ENCODE results near the gene PRKG1.

DNA sequence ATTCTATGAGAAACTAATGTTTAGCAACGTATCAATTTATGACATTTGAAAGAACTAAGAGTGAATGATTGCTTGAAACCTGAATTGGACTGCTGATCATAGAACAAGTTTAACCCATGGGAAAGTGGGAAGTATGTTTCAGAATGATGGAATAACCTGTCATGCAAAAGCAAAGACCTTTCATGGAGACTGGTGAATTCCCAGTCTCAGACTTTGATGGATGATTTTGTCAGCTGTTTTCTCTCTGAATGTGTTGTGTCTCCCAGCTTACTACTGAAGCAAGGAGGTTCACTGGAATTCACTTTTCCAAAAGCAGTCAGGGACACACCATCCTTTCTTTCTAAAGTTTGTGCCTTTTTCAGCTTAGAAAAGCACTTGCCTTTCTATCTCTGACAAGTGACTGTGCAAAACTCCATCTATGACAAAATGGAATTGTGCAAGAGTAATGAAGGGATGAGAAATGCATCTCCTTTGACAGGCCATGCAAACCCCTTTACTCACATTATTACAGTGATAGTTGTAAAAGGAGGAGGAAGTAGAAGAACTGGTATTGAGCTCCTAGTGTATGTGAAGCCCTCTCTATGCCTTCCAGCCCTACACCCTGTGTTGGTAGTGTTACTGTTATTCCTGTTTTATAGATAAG lies 176.1 kb downstream of the PRKG1 start:
- TF ChIP-seq CEBPB (IDR thresholded peaks at IDR 0.05; ENCODE audit: low read depth, low read length) (no peak), POLR2AphosphoS5 (IDR thresholded peaks at IDR 0.05; ENCODE audit: low read depth, low read length) (no peak), RAD21 (IDR thresholded peaks at IDR 0.05 in 1 of 2, conservative IDR thresholded peaks at IDR 0.05 in 1 of 2; ENCODE audit: low read depth in 2 of 2, low read length in 2 of 2) (no peak)

All from H1 (cell line).